GM19467 (cell line): ENCODE results near the gene SHROOM1.

Experiments used
- ATAC-seq: cut with Tn5 transposase; IDR thresholded peaks from one replicate; pipeline ENCODE4 v1.9.1; 2021; ENCODE audit warnings: mild to moderate bottlenecking, moderate library complexity; ENCODE audit not compliant: unreplicated experiment

SHROOM1 gene

DNA sequence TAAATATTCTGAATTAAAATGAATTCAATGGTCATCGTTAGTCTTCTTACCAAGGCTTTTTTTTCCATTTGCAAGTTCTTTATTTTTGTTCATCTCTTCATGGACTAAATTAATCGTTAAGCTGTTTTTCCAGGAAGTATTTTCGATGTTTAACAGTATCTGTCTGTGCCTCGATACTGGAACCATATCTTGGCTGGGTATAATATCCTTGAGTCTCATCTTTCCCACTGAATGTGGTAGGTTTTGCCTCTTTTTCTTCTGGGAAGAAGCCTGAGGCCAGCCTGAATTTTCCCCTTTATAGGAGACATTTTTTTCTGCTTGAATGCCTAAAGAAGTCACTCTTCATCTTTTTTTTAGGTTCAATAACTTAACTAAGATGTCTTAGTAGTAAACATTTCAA, 49.4 kb downstream of the SHROOM1 start:
- ATAC-seq: no peak

DNA sequence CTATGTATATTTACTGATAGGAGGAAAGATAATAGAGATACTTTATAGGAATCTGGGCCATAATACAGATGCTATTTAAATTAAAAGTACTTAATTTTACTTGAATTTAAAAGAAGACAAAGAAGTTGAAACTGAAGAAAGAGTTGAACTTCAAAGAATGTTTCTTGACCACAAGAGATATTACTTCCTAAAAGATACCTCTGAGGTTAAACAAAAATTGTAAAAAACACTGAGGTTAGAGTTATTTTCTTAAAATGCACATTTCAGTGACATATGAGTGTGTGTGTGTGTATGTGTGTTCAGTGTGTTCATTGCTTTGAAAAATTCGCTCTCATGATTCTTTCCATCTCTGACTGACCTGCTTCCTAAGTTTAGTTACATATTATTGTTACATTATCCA, 49.9 kb downstream of the SHROOM1 start:
- no peak for ATAC-seq

DNA sequence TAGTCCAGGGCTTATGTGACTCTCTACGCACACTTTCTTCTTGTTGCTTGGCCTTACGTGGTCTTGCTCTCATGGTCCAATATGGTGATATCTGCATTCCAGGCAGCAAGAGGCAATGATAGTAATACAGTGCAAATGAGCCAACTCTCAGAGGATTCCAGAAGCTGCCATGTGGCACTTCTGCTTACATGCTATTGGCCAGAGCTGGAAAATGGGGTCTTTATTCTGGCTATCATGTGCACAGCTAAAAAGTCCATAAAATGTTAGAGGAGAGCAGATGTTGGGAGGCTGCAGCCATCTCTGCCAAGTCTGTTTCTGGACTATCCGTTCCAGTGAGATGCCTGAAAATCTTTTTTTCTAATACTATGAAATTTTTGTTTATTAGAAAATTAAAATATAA, 50.5 kb downstream of the SHROOM1 start:
- no peak for ATAC-seq

DNA sequence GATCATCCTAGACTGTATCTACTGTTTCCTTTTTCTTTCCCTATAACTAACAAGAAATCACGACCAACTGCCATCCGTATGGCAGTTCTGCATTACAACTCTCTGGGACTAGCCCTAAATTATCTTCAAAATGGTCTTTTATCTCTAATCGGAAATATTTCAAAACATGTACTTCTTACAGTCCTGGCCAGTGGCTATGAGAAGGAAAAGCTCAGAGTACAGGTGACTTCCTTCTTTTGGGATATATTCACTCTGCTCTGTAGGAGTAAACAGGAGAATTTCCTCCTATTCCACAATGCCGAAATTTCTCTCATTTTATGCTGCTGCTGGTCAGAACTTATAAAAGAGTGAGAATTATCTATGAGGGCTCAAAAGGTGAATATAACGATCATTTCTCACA, 51.6 kb downstream of the SHROOM1 start:
- ATAC-seq: no peak

GRCh38 chr5:132778129-132778528, 52.3 kb downstream of the SHROOM1 start:
- ATAC-seq: no peak

- peak; percentile 62 for ATAC-seq
These were observed 53.0 kb downstream of the SHROOM1 start, which contains the start of gene SEPTIN8 for GRCh38 chr5:132777209-132778069. TSS of gene SEPTIN8 (minus strand) at chr5:132777239. CDS start at chr5:132777137, 102 bp downstream.

GRCh38 chr5:132776938-132777208, 53.6 kb downstream of the SHROOM1 start:
- ATAC-seq: peak; percentile 27

GRCh38 chr5:132776131-132776937, 54.1 kb downstream of the SHROOM1 start:
- peak; percentile 9 for ATAC-seq

DNA sequence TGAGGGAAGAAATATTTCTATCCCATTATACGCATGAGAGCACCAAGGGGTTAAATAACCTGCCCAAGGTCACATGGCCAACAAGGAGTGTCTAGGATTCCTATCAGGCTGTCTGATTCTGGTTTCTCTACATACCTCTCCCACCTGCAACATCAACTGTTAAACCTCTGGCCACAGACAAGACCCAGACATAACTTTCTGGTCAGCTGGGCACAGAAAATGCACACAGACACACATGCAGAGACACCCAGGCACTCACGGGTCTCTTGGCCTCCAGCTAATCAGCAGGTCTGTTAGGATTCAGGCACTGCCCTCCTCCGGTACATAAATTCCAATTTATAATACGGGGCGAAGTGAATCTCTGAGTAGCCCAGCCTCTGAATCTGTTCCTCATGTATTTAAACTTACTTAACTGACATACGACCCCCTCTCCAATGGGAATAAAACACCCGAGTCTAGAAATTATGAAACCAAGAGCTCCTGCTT, 54.9 kb downstream of the SHROOM1 start:
- no peak for ATAC-seq

DNA sequence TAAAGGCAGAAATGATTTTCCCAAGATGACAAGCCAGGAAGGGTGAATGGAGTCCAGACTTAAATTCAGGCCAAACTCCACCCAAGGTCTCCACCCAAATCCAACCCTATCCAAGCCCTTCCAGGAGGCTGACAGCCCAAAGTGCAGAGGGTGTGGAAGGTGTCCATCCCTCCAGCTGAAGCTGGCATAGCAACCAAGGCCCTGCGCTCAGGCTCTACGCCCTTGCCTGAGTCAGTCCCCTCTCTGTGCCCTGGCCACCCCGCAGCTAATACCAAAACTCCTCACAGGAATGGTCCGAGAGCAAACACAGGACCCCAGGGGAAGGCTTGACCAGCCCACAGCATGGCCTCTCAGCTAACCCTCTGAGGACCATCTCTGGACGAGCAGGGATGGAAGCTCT, 55.6 kb downstream of the SHROOM1 start:
- no peak for ATAC-seq

GRCh38 chr5:132774406-132774805, 56.0 kb downstream of the SHROOM1 start:
- no peak for ATAC-seq

- no peak for ATAC-seq
These were observed 56.7 kb downstream of the SHROOM1 start for GRCh38 chr5:132773601-132774355.

DNA sequence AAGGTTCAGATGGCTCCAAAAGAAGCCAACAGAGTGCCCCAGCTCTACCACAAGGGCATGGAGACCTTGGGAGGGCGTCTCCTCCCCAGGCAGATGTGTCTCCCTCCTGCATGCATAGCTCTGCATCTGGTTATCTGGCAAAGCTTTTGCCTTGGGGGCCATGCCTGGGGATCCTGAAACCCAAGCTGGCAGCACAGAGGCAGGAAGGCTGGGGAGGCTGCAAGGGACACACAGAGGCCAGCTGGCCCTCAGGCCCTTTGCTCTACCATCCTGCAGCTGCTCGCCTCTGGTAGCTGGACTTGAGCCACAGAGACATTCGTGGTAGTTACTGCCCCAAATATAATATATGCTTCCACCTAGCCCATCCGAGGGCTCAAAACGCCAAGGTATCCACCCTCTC, 57.3 kb downstream of the SHROOM1 start:
- ATAC-seq: no peak

DNA sequence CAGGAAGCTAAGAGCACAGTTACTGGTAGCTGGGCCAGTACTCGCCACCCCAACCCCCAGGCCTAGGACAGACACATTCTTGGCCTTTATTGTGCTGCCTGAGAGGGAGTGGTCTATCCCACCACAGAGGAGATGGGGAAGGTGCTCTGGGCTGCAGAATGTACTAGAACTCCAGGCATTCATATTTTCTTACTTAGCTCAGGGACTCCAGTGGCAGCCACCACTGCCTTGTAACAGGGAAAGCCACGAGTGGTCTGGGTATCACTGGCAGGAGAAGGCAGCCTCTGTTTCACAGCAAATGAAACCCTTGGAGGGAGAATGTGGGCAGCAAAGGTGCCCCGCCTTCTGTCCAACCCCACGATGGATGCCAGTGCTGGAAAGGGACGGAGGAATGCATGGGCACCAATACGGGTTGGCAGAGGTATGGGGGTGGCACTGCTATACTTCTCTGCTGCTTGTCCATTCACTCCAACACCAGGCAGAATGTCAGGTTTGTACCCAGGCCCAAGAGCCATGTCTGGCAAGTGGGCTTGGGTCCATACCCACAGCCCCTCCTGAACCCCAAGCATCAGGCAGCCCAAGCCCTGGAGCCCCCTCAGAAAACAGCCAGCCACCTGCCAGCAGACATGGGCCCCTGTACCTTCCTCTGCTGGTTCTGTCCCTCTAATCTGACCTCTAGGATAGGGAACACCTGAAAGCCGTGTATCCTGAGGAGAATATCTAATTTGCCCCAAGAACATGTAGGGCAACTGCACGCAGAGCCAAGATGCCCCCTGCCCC, 58.0 kb downstream of the SHROOM1 start:
- ATAC-seq: no peak
